ENCODE data around the gene PLEKHA6. TPM values are rescaled to one million over a fixed set of nuclear protein-coding genes. Genes with fewer than 3 reads are reported as not detected.

The PLEKHA6 gene
- total RNA-seq (2014; rRNA removed; shearing (Covaris generic)): 0.29 and 0.83 TPM in 2 replicates

DNA sequence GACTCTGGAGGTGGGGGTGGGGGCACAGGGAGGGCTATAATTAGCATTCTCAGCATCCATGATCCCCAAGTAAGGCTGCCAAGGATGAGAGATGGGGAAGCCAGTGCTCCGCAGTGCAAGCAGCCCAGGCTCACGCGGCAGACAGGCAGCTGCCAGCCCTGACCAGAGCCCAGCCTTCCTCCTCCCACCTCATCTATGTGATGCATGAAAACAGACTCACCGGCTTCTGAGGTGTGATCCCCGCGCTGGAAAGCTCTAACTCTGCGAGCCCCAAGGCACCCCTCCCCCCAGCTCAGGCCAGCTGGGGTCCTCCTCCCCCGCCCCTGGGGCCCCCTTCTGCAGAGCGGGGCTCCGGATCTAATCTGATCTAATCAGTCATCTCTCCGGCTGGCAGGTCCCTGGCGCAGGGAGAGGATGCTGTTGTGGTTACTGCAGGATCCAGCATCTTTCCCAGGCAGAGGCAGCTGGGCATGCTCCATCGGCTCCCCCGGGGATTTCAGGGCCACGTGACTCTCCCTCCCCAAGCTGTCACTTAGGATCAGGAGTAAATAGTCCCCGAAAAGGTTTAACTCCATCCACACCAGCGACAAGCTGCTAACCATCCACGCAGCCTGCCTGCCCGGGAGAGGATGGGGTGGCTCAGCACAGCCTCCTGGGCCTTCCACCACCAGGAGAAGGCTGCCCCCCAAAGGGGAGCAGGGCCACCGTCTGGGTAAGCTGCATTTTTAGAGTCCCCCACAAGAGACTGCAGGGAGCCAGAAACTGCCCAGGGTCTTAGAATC, at the start of gene PLEKHA6:
PLEKHA6 (minus strand) TSS at position 456 of the 782 bp plus-strand sequence. CDS start 86,202 bp downstream, outside the sequence.
- peak; percentile 63 for DNase-seq (ENCODE audit: low read depth)

- no peak for DNase-seq (ENCODE audit: low read depth)
Measured at GRCh38 chr1:204409123-204409522, 49.4 kb upstream of the PLEKHA6 start.

DNA sequence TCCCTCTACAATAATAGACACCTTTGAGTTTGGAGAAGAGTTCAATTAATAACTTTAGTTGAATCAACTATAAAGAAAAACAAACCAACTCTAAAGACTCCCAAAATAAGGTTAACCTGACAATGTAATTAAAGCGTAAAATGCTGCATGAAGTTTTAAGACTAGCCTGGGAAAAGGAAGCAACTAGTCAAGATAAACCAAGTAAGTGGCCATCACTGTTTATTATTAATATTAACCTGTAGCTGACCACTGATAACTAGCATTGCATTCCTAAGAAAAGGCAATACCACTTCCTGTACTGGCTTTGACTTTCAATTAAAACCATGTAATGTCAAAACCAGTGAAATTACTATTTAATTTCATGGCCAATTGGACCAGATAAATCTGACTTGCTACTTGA, 48.9 kb upstream of the PLEKHA6 start:
- DNase-seq (ENCODE audit: low read depth): no peak

DNA sequence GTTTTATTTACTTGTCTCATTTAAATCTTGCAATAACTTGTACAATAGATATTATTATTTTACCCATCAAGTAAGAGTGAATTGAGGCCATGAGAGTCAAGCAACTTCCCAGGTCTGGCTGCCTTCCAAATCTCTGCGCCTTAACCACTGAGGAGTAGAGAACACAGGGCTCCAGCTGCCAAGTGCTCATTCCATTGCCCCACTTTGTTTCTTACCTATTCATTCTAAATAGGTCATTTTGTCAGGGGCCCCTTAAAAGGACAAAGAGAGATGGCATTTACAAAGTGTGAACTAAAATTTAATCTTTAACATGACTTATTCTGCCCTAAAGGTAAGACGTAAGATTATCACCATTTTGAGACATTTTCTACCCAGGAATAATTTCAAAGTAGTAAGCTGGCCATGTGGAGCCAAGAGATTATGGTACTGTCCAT, 48.4 kb upstream of the PLEKHA6 start:
- DNase-seq (ENCODE audit: low read depth): peak; percentile 72

DNA sequence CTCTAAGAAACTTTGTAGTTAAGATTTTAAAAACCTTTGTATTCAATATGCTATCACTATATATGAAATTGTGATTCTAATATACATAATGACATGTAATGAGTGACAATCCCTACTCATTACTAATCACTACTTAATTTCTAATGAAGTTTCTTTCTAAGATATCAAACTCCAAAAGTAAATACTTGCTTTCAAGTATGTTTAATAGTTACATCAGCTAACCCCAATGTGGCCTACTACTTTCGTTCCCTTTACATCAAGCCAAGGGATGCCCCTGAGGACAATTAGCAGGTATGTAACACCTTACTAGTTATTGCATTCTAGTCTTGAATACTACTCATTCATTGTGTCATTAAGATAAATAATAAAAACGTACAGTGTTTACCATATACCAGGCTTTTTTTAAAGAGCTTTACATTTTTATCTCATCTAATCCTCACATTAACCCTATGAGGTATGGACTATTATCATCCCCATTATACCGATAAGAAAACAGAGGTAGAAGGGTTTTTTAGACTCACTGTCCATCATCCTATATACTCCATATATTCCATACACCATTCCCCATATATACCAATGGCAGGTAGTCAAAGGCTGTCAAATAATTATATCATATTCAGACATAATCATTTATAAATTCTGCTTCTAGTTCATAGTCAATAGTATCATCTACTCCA, 47.7 kb upstream of the PLEKHA6 start:
- no peak for DNase-seq (ENCODE audit: low read depth)

GRCh38 chr1:204406621-204407020, 46.9 kb upstream of the PLEKHA6 start:
- DNase-seq (ENCODE audit: low read depth): no peak

DNA sequence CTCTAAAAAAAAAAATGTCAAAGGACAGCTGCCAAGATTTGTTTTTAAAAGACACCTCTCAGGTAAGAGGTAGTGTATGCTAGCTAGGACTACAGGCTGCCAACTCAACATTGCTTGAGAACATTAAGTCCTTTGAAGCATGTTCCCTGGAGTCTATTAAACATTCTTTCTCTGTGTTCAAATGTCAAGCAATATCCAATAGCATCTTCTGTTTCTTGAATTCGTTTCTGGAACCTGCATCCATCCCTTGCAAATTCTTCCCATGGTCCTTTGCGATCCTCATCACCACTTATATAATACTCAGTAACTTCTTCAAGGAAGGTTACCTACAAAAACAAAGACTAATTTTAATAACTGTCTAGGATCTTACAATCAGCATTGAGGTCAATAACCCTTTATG, 46.3 kb upstream of the PLEKHA6 start:
- no peak for DNase-seq (ENCODE audit: low read depth)

GRCh38 chr1:204404629-204405028, 44.9 kb upstream of the PLEKHA6 start:
- no peak for DNase-seq (ENCODE audit: low read depth)

GRCh38 chr1:204402391-204402790, 42.7 kb upstream of the PLEKHA6 start:
- DNase-seq (ENCODE audit: low read depth): no peak

GRCh38 chr1:204401730-204402129, 42.0 kb upstream of the PLEKHA6 start:
- no peak for DNase-seq (ENCODE audit: low read depth)

DNA sequence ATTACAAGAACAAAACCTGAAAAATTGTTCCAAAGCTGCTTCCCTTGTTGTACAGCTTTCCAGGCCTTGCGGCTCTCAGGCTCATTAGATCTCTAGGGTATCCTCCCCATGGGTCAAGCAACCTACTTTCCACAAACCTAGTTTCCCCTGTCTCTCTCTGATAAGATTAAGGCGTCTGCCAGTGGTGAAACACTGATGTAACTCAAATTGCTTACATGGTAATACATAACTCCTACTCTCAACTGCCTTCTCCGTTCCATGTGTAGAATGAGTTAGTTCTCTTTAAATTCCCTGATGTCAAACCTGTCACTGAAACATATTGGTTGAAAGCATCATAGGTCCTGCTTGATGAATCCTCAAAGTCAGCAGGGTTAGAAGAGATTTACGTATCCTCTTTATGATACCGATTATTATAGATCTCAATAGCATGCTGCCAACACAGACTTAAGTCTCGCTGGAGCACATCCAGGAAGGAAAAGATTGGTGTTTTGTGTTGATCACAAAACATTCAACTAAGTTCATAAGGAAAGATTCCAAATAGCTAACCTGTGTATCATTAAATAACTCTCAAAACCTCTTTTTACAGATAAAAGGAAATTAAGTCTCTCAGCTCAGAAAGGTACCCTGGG, 41.3 kb upstream of the PLEKHA6 start:
- no peak for DNase-seq (ENCODE audit: low read depth)

- peak; percentile 75 for DNase-seq (ENCODE audit: low read depth)
Measured at GRCh38 chr1:204398197-204399125, 38.7 kb upstream of the PLEKHA6 start.

GRCh38 chr1:204396015-204396583, 36.4 kb upstream of the PLEKHA6 start:
- no peak for DNase-seq (ENCODE audit: low read depth)

GRCh38 chr1:204391629-204392028, 31.9 kb upstream of the PLEKHA6 start:
- no peak for DNase-seq (ENCODE audit: low read depth)

GRCh38 chr1:204390751-204391466, 31.2 kb upstream of the PLEKHA6 start:
- no peak for DNase-seq (ENCODE audit: low read depth)

GRCh38 chr1:204385727-204386126, 26.0 kb upstream of the PLEKHA6 start:
- DNase-seq (ENCODE audit: low read depth): no peak

DNA sequence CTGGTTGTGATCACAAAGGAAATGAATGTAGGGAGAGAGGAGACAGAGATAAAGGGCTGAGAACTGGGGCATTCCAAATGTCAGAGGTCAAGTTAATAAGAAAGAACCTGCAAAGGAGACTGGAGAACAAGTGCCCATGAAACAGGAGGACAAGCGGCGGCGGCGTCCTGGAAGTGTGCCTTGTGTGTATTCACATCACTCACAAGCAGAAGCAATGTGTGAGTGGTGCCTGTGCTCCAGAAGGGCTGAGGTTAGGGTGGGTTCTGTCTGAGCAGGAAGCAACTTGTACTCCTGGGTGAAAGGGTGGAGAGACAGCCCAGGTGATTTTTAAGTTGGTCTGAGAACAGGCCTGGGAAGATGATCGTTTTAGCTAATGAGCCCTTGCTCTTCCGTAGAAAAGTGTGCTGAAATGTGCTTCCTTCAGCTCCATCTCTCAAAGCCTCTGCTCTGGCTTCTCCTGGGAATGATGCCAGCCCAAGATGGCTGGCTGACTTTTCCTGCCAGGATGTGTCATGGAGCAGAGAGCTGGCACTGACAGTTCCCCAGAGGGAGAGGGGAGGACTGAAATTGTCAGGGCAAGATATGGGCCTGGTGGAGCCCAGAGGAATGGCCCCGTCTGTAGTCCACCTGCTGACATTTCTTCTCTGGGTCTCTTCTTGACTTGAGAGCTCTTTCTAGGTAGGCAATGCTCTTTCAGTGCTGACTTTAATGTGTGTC, 25.1 kb upstream of the PLEKHA6 start:
- DNase-seq (ENCODE audit: low read depth): peak; percentile 64

DNA sequence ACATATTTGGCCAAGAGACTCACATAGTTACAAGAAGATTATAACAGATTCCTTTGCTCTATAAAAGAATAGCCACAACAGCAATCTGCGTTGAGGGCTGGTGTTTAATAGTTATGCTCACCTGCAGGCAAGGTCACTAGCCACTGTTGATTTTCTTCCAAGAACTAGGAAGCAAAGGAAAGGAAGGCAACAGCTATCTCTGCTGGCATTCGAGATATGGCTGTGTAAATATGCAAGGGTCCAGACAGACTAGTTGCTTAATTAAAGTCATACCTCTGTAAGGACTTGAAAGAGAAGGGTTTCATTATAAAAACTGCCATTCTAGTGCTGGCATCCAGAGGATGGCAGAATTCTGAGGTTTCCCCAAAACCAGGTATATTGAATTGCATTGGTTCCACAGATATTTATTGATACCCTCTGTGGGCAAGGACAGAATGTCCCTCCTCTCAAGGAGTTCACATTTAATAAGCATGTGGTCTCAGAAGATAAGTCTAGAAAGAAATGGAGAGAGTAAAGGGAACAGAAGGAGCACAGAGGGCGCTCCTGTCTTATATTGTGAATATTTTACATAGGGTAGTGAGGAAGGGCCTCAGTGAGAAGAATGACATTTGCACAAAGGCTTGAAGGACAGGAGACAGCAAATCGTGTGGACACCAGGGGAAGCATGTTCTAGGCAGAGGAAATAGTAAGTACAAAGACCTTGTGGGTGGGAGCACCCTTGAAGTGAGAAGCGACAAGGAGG, 23.6 kb upstream of the PLEKHA6 start:
- no peak for DNase-seq (ENCODE audit: low read depth)

DNA sequence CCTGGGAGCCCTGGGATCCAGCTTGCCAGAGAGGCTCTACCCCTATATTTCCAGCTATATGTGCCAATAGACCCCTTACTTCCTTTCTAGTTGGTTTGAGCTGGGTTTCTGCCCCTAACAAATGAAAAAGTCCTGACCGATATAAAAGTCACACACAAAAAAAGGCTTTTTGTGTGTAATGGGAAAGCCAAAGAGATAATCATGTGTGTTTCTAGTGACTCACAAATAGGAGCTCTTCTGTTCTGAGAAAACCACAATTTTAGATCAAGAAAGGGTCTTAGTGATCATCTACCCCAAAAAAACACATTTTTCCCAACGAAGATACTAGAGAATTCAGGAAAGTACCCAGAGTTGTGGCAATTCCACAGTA, 23.0 kb upstream of the PLEKHA6 start:
- DNase-seq (ENCODE audit: low read depth): no peak
